IMR-90 (cell line): Measurements from ENCODE around the gene ELMOD3.

ENCODE experiments used
- BHLHE40 ChIP-seq: fragments of 150-350 bp; IDR thresholded peaks from 2 replicates; pipeline ENCODE4 v1.6.1; 2016; ENCODE audit warnings: mild to moderate bottlenecking, low read depth, low read length
- CEBPB ChIP-seq: IDR thresholded peaks from 2 replicates; pipeline ENCODE4 v1.6.1; 2012; ENCODE audit warnings: low read depth, low read length, improper control_type of control experiment
- FOS ChIP-seq: fragments of 150-350 bp; IDR thresholded peaks from 2 replicates; pipeline ENCODE4 v1.6.1; 2016; ENCODE audit warnings: low read depth, low read length
- MAFK ChIP-seq: IDR thresholded peaks from 2 replicates; pipeline ENCODE4 v1.6.1; 2012; ENCODE audit warnings: low read depth, low read length, improper control_type of control experiment
- MAZ ChIP-seq: IDR thresholded peaks from 2 replicates; pipeline ENCODE4 v1.6.1; 2012; ENCODE audit warnings: low read depth, mild to moderate bottlenecking, low read length, improper control_type of control experiment, moderate library complexity, borderline replicate concordance
- MXI1 ChIP-seq: IDR thresholded peaks from 2 replicates; pipeline ENCODE4 v1.6.1; 2012; ENCODE audit warnings: low read depth, mild to moderate bottlenecking, low read length, moderate library complexity, borderline replicate concordance
- POLR2A ChIP-seq: IDR thresholded peaks from 2 replicates; pipeline ENCODE4 v1.6.1; 2012; ENCODE audit warnings: mild to moderate bottlenecking, low read depth, low read length
- SMC3 ChIP-seq: fragments of 150-350 bp; IDR thresholded peaks from 2 replicates; pipeline ENCODE4 v1.6.1; 2016; ENCODE audit warnings: low read depth, mild to moderate bottlenecking, antibody characterized with exemption, low read length, moderate library complexity
- TF ChIP-seq, protein P1 (sequence below): conservative IDR thresholded peaks from 2 replicates; pipeline ENCODE4 v1.5.1; 2012; ENCODE audit warnings: mild to moderate bottlenecking, low read depth, low read length, improper control_type of control experiment
- TF ChIP-seq, protein P2 (sequence below): fragments of 150-350 bp; IDR thresholded peaks from 2 replicates; pipeline ENCODE4 v1.6.1; 2017; ENCODE audit warnings: mild to moderate bottlenecking, antibody characterized with exemption, low read length, low read depth
- TF ChIP-seq, protein P3 (sequence below): fragments of 150-350 bp; IDR thresholded peaks from 2 replicates; pipeline ENCODE4 v1.6.1; 2016; ENCODE audit warnings: low read depth, mild to moderate bottlenecking, low read length, moderate library complexity, borderline replicate concordance

DNA sequence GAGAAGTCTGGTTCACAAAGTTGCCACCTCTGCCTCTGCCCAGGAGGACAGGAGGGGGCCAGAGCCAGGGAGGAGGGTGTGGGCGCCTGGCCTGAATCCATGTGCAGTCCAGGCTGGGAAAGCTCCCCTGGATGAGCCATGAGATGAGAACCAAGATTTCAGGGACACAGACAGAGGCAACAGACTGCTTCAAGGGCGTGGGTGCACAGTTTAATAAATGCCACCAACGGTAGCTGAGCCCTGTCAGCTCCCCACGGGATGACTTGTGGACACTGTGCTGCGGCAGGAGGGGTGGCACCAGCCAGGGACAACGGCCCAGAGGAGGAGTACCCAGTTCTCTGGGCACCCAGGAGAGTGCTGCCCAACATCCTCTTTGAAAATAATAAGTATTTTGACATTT, 40.4 kb downstream of the ELMOD3 start:
- TF ChIP-seq POLR2A (no peak), MAZ (no peak), MXI1 (no peak), SMC3 (no peak), MAFK (no peak), FOS (no peak), CEBPB (no peak), BHLHE40 (no peak)
- TF ChIP-seq, protein P1, sequence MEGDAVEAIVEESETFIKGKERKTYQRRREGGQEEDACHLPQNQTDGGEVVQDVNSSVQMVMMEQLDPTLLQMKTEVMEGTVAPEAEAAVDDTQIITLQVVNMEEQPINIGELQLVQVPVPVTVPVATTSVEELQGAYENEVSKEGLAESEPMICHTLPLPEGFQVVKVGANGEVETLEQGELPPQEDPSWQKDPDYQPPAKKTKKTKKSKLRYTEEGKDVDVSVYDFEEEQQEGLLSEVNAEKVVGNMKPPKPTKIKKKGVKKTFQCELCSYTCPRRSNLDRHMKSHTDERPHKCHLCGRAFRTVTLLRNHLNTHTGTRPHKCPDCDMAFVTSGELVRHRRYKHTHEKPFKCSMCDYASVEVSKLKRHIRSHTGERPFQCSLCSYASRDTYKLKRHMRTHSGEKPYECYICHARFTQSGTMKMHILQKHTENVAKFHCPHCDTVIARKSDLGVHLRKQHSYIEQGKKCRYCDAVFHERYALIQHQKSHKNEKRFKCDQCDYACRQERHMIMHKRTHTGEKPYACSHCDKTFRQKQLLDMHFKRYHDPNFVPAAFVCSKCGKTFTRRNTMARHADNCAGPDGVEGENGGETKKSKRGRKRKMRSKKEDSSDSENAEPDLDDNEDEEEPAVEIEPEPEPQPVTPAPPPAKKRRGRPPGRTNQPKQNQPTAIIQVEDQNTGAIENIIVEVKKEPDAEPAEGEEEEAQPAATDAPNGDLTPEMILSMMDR, result no peak
- TF ChIP-seq, protein P2, sequence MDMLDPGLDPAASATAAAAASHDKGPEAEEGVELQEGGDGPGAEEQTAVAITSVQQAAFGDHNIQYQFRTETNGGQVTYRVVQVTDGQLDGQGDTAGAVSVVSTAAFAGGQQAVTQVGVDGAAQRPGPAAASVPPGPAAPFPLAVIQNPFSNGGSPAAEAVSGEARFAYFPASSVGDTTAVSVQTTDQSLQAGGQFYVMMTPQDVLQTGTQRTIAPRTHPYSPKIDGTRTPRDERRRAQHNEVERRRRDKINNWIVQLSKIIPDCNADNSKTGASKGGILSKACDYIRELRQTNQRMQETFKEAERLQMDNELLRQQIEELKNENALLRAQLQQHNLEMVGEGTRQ, result no peak
- TF ChIP-seq, protein P3, sequence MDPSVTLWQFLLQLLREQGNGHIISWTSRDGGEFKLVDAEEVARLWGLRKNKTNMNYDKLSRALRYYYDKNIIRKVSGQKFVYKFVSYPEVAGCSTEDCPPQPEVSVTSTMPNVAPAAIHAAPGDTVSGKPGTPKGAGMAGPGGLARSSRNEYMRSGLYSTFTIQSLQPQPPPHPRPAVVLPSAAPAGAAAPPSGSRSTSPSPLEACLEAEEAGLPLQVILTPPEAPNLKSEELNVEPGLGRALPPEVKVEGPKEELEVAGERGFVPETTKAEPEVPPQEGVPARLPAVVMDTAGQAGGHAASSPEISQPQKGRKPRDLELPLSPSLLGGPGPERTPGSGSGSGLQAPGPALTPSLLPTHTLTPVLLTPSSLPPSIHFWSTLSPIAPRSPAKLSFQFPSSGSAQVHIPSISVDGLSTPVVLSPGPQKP, result no peak
